T47D (cell line): ENCODE measurements around the gene SHOC2.
A peak's percentile ranks its signal among the peaks of the same experiment; 100 is the strongest.
"Not testable (repeated sequence)": the region's sequence is repeated elsewhere in the genome, so short reads cannot be mapped to it uniquely, and the experiment has no call there.

Source experiments
- DNase-seq, 2 experiments: peaks; one replicate each; pipeline versions ENCODE4 v3.0.0 to v3.0.0-alpha.2; 2011 to 2012; ENCODE audit warnings: low read depth in 1 of 2, low spot score in 1 of 2
- JUND ChIP-seq: IDR thresholded peaks from 2 replicates; pipeline ENCODE4 v1.6.1; 2012; ENCODE audit warnings: low read depth
- in situ Hi-C: cut with HindIII; loops from 2 replicates; pipeline ENCODE4 v1.10.0; 2016; ENCODE audit warnings: low sequenced_read_pairs, low pct_unique_long_range_greater_than_20kb

Gene SHOC2

GRCh38 chr10:110914431-110914830 lies 5.0 kb upstream of the SHOC2 start:
- no peak for TF ChIP-seq JUND
- in situ Hi-C loops: no loop called here
- no peak for DNase-seq

GRCh38 chr10:110915035-110915434 lies 4.4 kb upstream of the SHOC2 start:
- TF ChIP-seq JUND: no peak
- in situ Hi-C loops: no loop called here
- no peak for DNase-seq

- in situ Hi-C loops, DNase-seq: not testable (repeated sequence)
These were observed 3.8 kb upstream of the SHOC2 start for GRCh38 chr10:110915600-110915999.

GRCh38 chr10:110916554-110917346 lies 2.7 kb upstream of the SHOC2 start:
- in situ Hi-C loops: no loop called here
- DNase-seq: peak; percentile 12 to 90
- TF ChIP-seq JUND: peak; percentile 91

- no peak for TF ChIP-seq JUND
- in situ Hi-C loops: no loop called here
- DNase-seq: peak; percentile 39 to 95
These were observed 1.1 kb upstream of the SHOC2 start for GRCh38 chr10:110918269-110918642.

GRCh38 chr10:110918643-110919348 lies 608 bp upstream of the SHOC2 start, which contains the start of gene BBIP1:
BBIP1 (minus strand) TSS chr10:110919180; CDS start chr10:110918157, 1,023 bp downstream.
- TF ChIP-seq JUND: no peak
- DNase-seq: peak; percentile 68 to 99
- in situ Hi-C loops: no loop called here

- DNase-seq: peak in 1 of 2 experiments; percentile 51
- no peak for TF ChIP-seq JUND
- in situ Hi-C loops: no loop called here
These were observed 822 bp downstream of the SHOC2 start for GRCh38 chr10:110919971-110920881.

GRCh38 chr10:110923856-110924493 lies 4.6 kb downstream of the SHOC2 start:
- no peak for DNase-seq
- TF ChIP-seq JUND: no peak
- in situ Hi-C loops: no loop called here

GRCh38 chr10:110927461-110927860 lies 8.1 kb downstream of the SHOC2 start:
- DNase-seq: no peak
- TF ChIP-seq JUND: no peak
- in situ Hi-C loops: no loop called here

- no peak for DNase-seq
- TF ChIP-seq JUND: no peak
- in situ Hi-C loops: no loop called here
These were observed 12.5 kb downstream of the SHOC2 start for GRCh38 chr10:110931769-110932381.

GRCh38 chr10:110932505-110933180 lies 13.2 kb downstream of the SHOC2 start:
- TF ChIP-seq JUND: no peak
- in situ Hi-C loops: no loop called here
- DNase-seq: no peak
